ENCODE data around the gene PRKD2. TPM values are rescaled to one million over a fixed set of nuclear protein-coding genes. Genes with fewer than 3 reads are reported as not detected.
A peak's percentile ranks its signal among the peaks of the same experiment; 100 is the strongest.

Gene PRKD2
- total RNA-seq, 1 donor from 2014 or later: 58.9 TPM

DNA sequence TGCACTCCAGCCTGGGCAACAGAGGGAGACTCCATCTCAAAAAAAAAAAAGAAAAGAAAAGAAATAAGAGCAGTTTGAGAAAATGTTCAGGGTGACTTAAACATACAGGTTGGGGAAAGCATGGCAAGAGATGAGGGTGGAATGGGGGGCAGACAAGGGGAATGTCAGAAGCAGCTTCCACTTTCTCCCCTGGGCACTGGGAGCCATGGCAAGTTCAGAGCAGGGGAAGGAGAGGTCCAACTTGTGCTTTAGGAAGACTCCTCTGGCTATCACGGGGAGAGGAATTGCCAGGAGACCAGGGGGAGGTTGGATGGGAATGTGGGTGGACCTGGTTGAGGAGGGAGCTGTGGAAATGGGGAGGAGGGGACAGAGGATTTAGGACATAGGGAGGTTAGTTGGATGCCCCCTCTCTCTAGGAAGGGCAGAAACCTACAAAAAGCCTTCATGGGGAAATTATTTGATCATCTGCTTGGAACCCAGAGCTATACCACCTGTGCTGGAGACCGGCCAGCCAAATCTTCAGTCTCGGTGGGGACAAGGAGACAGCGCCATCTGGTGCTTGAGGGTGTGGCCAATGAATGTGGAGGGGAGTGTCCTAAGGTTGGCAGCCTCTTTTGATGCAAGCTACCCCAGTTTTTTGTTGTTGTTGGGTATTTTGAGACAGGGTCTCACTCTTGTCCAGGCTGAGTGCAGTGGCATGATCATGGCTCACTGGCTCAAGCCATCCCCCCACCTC, 36.7 kb upstream of the PRKD2 start:
- intact Hi-C loops (cut with DNase I): no loop called here

DNA sequence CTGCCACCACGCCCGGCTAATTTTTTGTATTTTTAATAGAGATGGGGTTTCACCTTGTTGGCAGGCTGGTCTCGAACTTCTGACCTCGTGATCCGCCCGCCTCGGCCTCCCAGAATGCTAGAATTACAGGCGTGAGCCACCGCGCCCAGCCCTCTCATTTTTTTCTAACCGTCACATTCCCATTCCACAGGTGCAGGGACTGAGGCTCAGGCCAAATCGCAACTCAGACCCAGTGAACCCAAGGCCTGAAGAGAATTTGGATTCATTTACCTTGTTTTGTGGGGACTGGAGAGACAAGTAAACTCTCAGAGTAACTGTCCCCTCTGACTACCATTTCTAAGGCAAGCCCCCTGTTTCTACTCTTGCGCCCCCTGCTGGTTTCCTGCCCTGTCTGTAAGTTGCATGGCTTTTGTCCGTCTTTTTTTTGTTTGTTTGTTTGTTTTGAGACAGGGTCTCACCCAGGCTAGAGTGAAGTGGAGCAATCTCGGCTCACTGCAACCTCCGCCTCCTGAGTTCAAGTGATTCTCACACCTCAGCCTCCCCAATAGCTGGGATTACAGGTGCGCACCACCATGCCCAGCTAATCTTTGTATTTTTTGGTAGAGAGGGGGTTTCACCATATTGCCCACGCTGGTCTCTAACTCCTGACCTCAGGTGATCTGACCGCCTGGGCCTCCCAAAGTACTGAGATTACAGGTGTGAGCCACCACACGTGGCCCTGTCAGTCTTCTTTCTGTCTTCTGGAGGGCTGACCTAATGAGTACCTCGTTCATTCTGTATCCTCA, 31.6 kb upstream of the PRKD2 start:
- TF ChIP-seq, protein P1, sequence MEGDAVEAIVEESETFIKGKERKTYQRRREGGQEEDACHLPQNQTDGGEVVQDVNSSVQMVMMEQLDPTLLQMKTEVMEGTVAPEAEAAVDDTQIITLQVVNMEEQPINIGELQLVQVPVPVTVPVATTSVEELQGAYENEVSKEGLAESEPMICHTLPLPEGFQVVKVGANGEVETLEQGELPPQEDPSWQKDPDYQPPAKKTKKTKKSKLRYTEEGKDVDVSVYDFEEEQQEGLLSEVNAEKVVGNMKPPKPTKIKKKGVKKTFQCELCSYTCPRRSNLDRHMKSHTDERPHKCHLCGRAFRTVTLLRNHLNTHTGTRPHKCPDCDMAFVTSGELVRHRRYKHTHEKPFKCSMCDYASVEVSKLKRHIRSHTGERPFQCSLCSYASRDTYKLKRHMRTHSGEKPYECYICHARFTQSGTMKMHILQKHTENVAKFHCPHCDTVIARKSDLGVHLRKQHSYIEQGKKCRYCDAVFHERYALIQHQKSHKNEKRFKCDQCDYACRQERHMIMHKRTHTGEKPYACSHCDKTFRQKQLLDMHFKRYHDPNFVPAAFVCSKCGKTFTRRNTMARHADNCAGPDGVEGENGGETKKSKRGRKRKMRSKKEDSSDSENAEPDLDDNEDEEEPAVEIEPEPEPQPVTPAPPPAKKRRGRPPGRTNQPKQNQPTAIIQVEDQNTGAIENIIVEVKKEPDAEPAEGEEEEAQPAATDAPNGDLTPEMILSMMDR (IDR thresholded peaks at IDR 0.05): peak; percentile 77
- Histone ChIP-seq H3K9me3 (no peaks in the 10 kb centered on the region), H3K4me1 (peaks cover 24% of the 10 kb centered on the region), H3K4me3 (no peak overlapping the region), H3K27ac (no peak overlapping the region), H3K27me3 (no peaks in the 10 kb centered on the region), H3K36me3 (no peaks in the 10 kb centered on the region)
- peak; percentile 24 for ATAC-seq
- intact Hi-C loops (cut with DNase I): no loop called here
- peak; percentile 84 for DNase-seq

More for the DNA sequence above, 36.7 kb upstream of the PRKD2 start:
- ATAC-seq (peak; percentile 62), DNase-seq (no peak)
- no peaks in the 10 kb centered on the region for H3K9me3 ChIP-seq
- no peaks in the 10 kb centered on the region for H3K36me3 ChIP-seq
- H3K4me3 ChIP-seq: no peak overlapping the region
- TF ChIP-seq, protein P1 (IDR thresholded peaks at IDR 0.05): peak; percentile 54
- H3K4me1 ChIP-seq: peaks cover 4% of the 10 kb centered on the region
- no peak overlapping the region for H3K27ac ChIP-seq
- H3K27me3 ChIP-seq: no peaks in the 10 kb centered on the region

DNA sequence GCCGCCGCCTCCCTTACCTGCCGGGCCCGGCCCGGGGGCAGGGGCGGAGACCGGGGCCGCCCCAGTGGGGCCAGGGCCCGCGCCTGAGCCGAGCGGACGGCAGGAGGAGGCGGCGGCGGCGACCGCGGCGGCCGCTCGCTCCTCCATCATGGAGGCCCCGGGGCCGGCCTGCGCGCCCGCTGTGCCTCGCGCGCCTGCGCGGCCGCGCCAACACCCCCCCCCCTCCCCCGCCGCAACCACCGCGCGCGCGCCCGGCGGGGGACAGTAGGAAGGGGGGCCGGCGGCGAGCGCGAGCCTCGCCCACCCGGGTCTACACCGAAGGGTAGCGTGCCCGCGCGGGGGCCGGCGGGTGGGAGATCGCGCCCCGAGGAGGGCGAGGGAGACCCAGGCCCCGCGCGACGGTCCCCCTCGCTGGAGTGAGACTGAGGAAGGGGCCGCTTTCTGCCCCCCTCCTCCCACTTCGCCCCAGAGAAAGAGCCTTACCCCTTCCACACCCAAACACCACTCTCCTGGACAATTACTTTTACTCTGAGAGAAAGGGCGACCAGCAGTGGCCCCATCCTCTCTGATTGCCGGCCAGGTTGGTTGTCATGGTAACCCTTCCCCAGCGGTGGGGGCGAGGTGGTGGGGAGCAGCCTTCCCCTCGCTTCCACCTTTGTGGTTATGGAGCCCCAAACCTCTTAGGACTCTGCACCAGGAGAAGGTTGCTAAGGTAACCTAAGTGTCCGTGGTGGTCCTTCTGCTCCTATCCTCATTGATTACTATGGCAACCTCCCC, 29.6 kb upstream of the PRKD2 start, which contains the start of gene STRN4:
STRN4 (minus strand) TSS at position 170 of the 777 bp plus-strand sequence; CDS start at position 150, 20 bp downstream.
- Histone ChIP-seq H3K36me3 (no peaks in the 10 kb centered on the region), H3K27me3 (no peaks in the 10 kb centered on the region), H3K27ac (peak within 1 kb of the TSS; percentile 88), H3K9me3 (no peaks in the 10 kb centered on the region), H3K4me3 (peak within 1 kb of the TSS; percentile 97), H3K4me1 (peaks cover 26% of the 10 kb centered on the region)
- peak; percentile 81 for DNase-seq
- intact Hi-C loops (cut with DNase I): no loop called here
- ATAC-seq: peak; percentile 86
- TF ChIP-seq, protein P1 (IDR thresholded peaks at IDR 0.05): no peak

DNA sequence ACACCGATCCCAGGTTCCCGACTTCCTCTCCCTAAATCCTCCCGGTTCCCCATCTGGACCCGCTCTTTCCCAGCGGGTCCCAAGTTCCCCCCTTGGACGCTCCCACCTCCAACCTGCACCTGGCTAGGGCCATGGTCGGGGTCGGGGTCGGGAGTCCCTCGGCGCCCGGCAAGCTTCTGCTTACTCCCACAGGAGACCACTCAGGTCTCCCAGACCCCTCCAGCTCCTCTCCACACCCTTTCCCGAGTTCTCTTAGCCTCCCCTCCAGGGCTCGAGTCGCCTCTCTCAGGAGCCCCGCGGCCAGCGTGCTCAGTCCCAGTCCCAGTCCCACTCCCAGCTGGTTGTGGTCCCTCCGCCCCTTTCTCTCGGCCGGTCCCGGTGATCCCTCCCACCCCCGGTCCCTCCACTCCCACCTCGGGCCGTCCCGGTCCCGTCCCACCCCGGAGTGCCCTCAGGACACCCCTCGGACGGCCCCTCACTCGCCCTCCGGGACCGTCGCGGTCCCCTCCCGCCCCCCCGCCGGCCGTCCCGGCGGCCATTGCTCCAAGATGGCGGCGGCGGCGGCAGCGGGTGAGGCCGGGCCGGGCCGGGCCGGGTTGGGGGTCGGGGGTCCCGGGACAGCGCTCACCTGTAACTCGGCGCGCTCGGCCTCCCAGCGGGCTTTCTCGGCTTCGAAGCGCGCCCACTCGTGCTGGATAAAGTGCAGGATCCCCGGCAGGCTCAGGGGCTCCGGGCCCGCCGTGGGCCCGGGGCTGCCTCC, 28.8 kb upstream of the PRKD2 start, which contains the start of gene FKRP:
FKRP (plus strand) TSS at position 537 of the 760 bp plus-strand sequence. CDS start 9,394 bp downstream, outside the sequence.
- Histone ChIP-seq H3K27ac (peak within 1 kb of the TSS; percentile 88), H3K27me3 (no peaks in the 10 kb centered on the region), H3K36me3 (no peaks in the 10 kb centered on the region), H3K4me3 (peak within 1 kb of the TSS; percentile 97), H3K9me3 (no peaks in the 10 kb centered on the region), H3K4me1 (peaks cover 26% of the 10 kb centered on the region)
- TF ChIP-seq, protein P1 (IDR thresholded peaks at IDR 0.05): no peak
- intact Hi-C loops (cut with DNase I): no loop called here
- ATAC-seq (peak; percentile 67), DNase-seq (no peak)

DNA sequence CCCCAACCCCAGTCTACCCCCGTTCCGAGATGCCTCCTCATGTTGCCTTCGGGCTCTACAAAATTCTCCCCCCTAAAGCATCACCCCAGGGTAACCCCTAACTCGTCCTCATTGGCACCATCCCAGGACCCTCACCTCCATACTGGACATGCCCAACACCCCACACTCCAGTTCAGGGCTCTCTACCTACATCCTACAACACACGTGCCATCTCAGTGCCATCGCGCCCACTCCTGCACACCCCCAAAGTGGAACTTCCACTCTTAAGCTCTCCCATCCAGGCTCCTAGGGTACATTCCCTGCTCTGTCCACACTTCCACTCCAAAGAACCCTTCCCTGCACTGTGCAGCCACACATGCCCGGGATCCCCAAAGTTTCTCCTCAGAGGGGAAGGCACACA, 28.1 kb upstream of the PRKD2 start:
- TF ChIP-seq, protein P1 (IDR thresholded peaks at IDR 0.05): no peak
- Histone ChIP-seq H3K4me3 (peak overlapping the region; percentile 97), H3K9me3 (no peaks in the 10 kb centered on the region), H3K27me3 (no peaks in the 10 kb centered on the region), H3K4me1 (peaks cover 32% of the 10 kb centered on the region), H3K36me3 (no peaks in the 10 kb centered on the region), H3K27ac (peak overlapping the region; percentile 88)
- ATAC-seq: peak; percentile 11
- intact Hi-C loops (cut with DNase I): no loop called here
- DNase-seq: no peak

Data from upper lobe of right lung (tissue), 1 donor.